Upper lobe of left lung (tissue), 4 donors: Measurements from ENCODE around the gene PDZK1IP1.

ENCODE experiments used
- POLR2A ChIP-seq, 4 donors: fragments of 450-650 bp; IDR thresholded peaks; one replicate each; pipeline ENCODE4 v1.5.1; 2016 to 2017; ENCODE audit warnings: antibody characterized with exemption in 4 of 4, mild to moderate bottlenecking in 2 of 4
- TF ChIP-seq, protein P1 (sequence below), 6 experiments: fragments of 450-650 bp in 4 of 6; fragments of 200-600 bp in 2 of 6; sonication (generic) in 2 of 6; IDR thresholded peaks; one replicate each; pipeline ENCODE4 v1.5.1; 2016 to 2019; ENCODE audit warnings: antibody characterized with exemption in 6 of 6

DNA sequence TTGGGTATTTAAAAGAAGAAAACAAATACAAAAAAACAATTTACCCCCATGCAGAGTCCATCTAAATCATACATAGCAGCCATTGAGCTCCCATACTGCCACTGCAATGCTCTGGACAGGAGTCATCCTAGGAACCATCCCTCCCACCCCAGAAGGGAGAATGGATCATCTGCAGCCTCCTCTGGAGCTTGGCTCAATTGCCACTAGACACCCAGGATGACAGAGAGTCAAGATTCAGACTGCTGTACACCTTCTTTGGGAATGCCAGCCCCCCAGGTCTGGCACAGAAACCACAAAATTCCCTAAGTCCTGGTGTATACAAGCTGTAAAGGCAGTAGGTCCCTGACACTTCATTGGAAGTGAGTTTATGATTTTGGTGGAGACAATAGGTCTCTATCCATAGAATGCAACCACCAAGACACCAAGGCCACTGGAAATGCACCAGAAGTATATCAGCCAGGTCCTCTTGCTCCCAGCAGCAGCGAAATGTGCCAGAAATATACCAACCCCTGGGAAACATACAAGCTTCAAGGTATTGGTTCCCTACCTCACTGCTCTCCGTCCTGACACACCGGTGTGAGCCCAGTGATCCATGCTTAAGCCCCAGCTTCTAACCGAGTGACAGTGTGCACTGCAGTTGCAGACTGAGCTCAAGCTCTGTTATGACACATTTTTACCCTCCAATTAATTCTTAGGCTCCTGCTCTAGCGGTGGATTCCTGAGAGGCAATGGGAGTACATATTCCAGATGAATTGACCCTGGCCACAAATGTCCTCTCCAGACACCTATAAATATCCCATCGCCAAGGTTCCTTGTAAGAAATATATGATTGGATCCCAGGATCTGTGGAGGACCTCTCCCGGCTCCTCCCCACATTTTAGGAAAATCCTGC lies 37.8 kb upstream of the PDZK1IP1 start:
- no peak for TF ChIP-seq POLR2A (IDR thresholded peaks at IDR 0.05)
- TF ChIP-seq, protein P1, sequence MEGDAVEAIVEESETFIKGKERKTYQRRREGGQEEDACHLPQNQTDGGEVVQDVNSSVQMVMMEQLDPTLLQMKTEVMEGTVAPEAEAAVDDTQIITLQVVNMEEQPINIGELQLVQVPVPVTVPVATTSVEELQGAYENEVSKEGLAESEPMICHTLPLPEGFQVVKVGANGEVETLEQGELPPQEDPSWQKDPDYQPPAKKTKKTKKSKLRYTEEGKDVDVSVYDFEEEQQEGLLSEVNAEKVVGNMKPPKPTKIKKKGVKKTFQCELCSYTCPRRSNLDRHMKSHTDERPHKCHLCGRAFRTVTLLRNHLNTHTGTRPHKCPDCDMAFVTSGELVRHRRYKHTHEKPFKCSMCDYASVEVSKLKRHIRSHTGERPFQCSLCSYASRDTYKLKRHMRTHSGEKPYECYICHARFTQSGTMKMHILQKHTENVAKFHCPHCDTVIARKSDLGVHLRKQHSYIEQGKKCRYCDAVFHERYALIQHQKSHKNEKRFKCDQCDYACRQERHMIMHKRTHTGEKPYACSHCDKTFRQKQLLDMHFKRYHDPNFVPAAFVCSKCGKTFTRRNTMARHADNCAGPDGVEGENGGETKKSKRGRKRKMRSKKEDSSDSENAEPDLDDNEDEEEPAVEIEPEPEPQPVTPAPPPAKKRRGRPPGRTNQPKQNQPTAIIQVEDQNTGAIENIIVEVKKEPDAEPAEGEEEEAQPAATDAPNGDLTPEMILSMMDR (IDR thresholded peaks at IDR 0.05): no peak
